Fibroblast of the aortic adventitia (primary cell): ENCODE results near the gene ARL2BP. TPM values are rescaled to one million over a fixed set of nuclear protein-coding genes. Genes with fewer than 3 reads are reported as not detected.
A peak's percentile ranks its signal among the peaks of the same experiment; 100 is the strongest.

Source experiments
- DNase-seq: peaks from one replicate; pipeline ENCODE4 v3.0.0-alpha.2; 2010; ENCODE audit warnings: low read depth
- H3K4me3 ChIP-seq: 2 replicates; pipeline ENCODE4 v1.5.1; 2011; ENCODE audit warnings: low read depth, mild to moderate bottlenecking, control low read depth, low read length, moderate library complexity
- total RNA-seq: library from RNA; depleted of rRNA; stranded (reverse); fragments of >200 nt; gene quantifications from 2 replicates; pipeline ENCODE4 v1.2.3, GENCODE V29; 2012; ENCODE audit warnings: low replicate concordance
- TF ChIP-seq, protein P1 (sequence below): IDR thresholded peaks from 2 replicates; pipeline ENCODE4 v1.5.1; 2011; ENCODE audit warnings: mild to moderate bottlenecking, low read length, control low read depth, inconsistent platforms; ENCODE audit not compliant: insufficient read depth

Gene ARL2BP
- total RNA-seq, 1 donor: 127 TPM

DNA sequence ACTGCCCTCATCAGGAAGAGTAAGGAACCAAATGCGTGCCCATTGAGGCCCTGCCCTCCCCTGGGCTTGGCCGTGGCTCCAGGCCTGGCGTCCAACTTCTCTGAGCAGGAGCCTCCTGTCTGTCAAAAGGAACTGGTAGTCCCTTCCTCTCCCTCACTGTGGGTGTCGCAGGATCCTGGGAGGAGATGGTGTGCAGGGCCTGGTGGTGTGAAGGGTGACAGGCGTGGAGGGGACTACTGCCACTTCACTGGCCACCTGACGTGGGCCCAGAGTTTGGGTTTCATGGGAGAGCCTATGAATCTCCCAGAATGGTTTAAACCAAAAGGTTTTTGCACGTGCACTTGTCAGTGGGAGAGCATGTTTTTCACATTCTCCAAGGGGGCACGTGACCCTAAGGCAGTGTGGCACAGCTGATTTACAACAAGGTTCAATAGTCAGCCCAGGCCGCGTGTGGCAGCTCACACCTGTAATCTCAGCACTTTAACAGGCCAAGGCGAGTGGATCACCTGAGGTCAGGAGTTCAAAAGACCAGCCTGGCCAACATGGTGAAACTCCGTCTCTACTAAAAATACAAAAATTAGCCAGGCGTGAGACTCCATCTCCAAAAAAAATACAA, 12.5 kb downstream of the ARL2BP start:
- TF ChIP-seq, protein P1, sequence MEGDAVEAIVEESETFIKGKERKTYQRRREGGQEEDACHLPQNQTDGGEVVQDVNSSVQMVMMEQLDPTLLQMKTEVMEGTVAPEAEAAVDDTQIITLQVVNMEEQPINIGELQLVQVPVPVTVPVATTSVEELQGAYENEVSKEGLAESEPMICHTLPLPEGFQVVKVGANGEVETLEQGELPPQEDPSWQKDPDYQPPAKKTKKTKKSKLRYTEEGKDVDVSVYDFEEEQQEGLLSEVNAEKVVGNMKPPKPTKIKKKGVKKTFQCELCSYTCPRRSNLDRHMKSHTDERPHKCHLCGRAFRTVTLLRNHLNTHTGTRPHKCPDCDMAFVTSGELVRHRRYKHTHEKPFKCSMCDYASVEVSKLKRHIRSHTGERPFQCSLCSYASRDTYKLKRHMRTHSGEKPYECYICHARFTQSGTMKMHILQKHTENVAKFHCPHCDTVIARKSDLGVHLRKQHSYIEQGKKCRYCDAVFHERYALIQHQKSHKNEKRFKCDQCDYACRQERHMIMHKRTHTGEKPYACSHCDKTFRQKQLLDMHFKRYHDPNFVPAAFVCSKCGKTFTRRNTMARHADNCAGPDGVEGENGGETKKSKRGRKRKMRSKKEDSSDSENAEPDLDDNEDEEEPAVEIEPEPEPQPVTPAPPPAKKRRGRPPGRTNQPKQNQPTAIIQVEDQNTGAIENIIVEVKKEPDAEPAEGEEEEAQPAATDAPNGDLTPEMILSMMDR: no peak
- DNase-seq: no peak

DNA sequence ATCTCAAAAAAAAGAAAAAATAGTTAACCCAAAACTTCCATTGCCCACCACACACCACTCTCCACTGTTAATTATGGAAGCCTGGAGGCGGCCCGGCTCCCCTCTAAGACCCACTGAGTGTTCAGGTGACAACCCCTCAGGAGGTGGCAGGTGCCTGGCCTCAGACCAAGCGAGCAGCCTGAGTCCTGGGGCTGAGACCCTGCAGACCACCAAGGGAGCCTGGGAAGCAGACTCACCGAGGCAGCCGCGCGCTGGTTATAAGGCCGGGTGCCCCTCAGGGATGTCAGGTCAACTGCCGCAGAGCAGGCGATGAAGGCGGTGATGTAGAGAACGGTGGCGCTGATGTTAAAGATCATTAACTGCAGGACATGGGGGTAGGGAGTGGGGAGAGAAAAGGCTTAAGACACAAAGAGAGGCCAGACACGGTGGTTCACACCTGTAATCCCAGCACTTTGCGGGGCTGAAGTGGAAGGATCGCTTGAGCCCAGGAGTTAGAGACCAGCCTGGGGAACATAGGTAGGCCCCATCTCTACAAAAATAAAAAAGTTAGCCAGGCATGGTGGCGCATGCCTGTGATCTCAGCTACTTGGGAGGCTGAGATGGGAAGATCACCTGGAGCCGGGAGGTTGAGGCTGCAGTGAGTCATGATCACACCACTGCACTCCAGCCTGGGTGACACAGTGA, 13.3 kb downstream of the ARL2BP start:
- no peak overlapping the region for H3K4me3 ChIP-seq
- TF ChIP-seq, protein P1: no peak
- DNase-seq: no peak

More for the DNA sequence above, 12.5 kb downstream of the ARL2BP start:
- H3K4me3 ChIP-seq: no peak overlapping the region

DNA sequence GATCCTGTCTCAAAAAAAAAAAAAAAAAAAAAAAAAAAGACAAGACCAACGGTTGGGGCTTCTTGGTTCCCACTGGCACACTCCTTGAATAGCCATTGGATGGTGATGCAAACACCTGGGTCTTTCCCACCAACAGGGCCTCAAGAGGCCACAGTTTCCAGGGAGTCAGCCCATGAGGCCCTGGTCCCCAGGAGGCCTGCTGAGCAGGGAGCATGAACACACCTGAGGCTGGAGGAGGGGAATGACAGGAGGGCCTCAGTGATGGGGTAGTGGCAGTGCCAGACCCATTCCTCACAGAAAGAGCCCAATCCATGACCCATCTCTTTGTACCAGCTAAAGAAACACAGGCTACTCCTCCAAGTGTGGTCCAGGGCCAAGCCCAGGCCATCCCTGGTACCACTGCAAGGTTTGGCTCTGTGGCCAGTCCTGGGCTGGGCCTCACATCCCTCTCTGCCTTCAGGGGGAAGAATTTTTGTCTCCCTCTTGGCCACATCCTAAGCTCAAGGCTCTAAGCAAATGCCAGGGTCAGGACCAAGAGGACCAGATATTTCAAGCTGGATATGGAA, 13.9 kb downstream of the ARL2BP start:
- no peak overlapping the region for H3K4me3 ChIP-seq
- TF ChIP-seq, protein P1: no peak
- DNase-seq: no peak

DNA sequence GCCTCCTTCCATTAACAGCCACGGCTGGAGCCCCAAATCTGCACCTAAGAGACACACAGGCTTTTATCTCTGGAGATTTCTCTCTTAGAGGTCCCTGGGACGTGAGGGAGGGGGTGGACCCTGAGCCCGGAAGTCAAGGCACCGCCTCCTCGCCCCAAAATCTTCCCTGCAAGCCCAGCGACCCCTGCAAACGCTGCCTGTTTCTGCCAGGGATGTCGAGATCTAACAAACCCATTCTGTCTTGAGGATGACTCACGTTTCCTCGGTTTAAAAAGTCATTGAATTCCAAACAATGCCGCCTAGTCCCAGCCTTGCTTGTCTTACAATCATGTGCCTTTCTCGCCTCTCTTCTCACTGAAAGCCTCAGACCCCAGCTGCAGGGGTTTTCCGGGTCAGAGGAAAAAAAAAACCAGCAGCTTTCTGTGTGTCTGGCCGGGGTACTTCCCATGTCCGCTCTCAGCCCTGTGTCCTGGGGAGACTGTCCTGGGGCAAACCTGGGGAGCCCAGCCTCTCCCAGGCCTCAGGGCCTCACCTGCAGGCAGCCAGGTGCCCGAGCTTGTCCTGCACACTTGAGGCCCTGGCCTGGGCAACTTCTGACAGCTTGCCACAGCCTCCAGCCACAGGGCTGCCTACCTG, 15.4 kb downstream of the ARL2BP start:
- peak overlapping the region; percentile 32 for H3K4me3 ChIP-seq
- TF ChIP-seq, protein P1: no peak
- DNase-seq: peak; percentile 73

DNA sequence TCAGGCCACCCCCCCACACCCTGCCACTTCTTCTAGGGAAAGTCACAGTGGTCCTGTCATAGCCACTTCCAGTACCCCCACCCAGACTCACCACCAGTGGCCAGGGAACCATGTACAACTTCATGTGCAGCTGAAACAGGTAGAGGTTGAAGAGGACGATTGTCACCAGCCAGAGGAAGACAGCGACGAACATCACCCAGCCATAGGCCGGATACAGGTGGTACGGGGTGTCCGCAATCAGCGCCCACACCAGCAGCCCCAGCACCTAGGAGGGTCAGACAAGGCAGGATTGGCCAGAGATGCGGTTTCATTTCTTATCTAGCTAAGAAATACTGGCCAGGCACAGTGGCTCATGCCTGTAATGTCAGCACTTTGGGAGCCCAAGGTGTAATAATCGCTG, 16.7 kb downstream of the ARL2BP start:
- H3K4me3 ChIP-seq: no peak overlapping the region
- DNase-seq: no peak
- TF ChIP-seq, protein P1: no peak

DNA sequence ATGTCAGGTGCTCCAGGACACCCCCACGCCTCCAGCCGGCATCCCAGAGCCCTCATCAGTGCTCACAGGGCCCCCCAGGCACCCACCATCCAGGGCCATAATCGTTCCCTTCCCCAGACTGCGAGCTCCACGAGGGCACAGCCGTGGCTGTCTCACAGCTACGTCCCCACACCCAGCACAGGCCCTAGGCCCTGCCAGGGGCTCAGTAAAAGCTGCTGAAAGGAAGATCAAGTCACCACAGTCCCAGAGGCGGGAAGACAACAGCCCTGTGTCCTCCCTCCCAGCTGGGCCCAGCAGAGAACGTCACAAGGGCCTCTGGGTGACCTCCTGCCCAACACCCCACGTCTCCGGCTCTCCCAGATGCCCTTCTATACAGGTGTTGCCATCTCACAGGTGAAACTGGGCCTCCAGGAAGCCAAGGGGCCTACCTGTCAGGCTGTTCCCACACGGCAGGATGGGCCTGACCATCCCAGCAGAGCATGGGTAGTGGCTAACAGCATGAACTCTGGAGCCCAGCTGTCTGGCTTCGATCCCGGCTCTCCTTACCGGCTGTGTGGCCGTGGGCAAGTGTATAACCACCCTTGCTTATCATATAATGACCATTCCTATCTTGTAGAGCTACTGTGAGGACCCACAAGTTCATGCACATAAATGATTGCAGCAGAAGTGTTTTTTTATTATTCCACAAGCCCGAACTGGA, 17.9 kb downstream of the ARL2BP start:
- TF ChIP-seq, protein P1: no peak
- no peak for DNase-seq
- H3K4me3 ChIP-seq: no peak overlapping the region
